HTR-8/SVneo (cell line): ENCODE results near the gene LRP1.
A peak's percentile ranks its signal among the peaks of the same experiment; 100 is the strongest.
"Not testable (repeated sequence)": the region's sequence is repeated elsewhere in the genome, so short reads cannot be mapped to it uniquely, and the experiment has no call there.

Source experiments
- DNase-seq: peaks from one replicate; pipeline ENCODE4 v3.0.0; 2011; ENCODE audit warnings: low spot score, mixed read lengths; ENCODE audit not compliant: insufficient read length
- FAIRE-seq: peaks from 2 replicates; lab custom pipeline; 2011; peaks lifted over from hg19 to GRCh38; lab: Jason Lieb, UNC

Gene LRP1

GRCh38 chr12:57110104-57111030, 17.9 kb upstream of the LRP1 start:
- DNase-seq, result no peak
- FAIRE-seq, result peak; percentile 81

- DNase-seq (peak; percentile 54), FAIRE-seq (no peak)
Observed at GRCh38 chr12:57111031-57111734, 17.1 kb upstream of the LRP1 start, which contains the start of gene STAT6. Gene STAT6, minus strand, starts transcription at chr12:57111362. Its CDS starts 3,084 bp downstream, at chr12:57108278.

- FAIRE-seq (peak; percentile 76), DNase-seq (no peak)
Observed at GRCh38 chr12:57112492-57113294, 15.6 kb upstream of the LRP1 start.

- no peak for DNase-seq
- FAIRE-seq, result no peak
Observed at GRCh38 chr12:57116580-57117281, 11.6 kb upstream of the LRP1 start.

GRCh38 chr12:57118711-57119271, 9.5 kb upstream of the LRP1 start:
- FAIRE-seq (no peak), DNase-seq (no peak)

GRCh38 chr12:57119294-57120085, 8.8 kb upstream of the LRP1 start:
- FAIRE-seq, result no peak
- no peak for DNase-seq

GRCh38 chr12:57120718-57121117, 7.6 kb upstream of the LRP1 start:
- DNase-seq, FAIRE-seq: not testable (repeated sequence)

- no peak for FAIRE-seq
- no peak for DNase-seq
Observed at GRCh38 chr12:57123813-57124212, 4.5 kb upstream of the LRP1 start.

GRCh38 chr12:57124261-57124877, 3.9 kb upstream of the LRP1 start:
- DNase-seq, result peak; percentile 61
- no peak for FAIRE-seq

GRCh38 chr12:57126061-57126460, 2.2 kb upstream of the LRP1 start:
- FAIRE-seq (no peak), DNase-seq (no peak)

- DNase-seq (no peak), FAIRE-seq (no peak)
Observed at GRCh38 chr12:57126561-57126960, 1.7 kb upstream of the LRP1 start.

GRCh38 chr12:57127101-57127725, 1.1 kb upstream of the LRP1 start:
- FAIRE-seq (no peak), DNase-seq (peak; percentile 56)

GRCh38 chr12:57128519-57129247, 400 bp downstream of the LRP1 start:
- DNase-seq (no peak), FAIRE-seq (no peak)

GRCh38 chr12:57129321-57129842, 1.1 kb downstream of the LRP1 start:
- FAIRE-seq (no peak), DNase-seq (no peak)

- DNase-seq (no peak), FAIRE-seq (no peak)
Observed at GRCh38 chr12:57129889-57130288, 1.6 kb downstream of the LRP1 start.

- FAIRE-seq (no peak), DNase-seq (no peak)
Observed at GRCh38 chr12:57130941-57131340, 2.7 kb downstream of the LRP1 start.
